Progenitor cell of endocrine pancreas (in vitro differentiated cells): Measurements from ENCODE around the gene TOR1B. TPM values are rescaled to one million over a fixed set of nuclear protein-coding genes. Genes with fewer than 3 reads are reported as not detected.

ENCODE experiments used
- DNase-seq: peaks from one replicate; pipeline ENCODE4 v3.0.0; 2021; ENCODE audit warnings: low spot score; ENCODE audit not compliant: unreplicated experiment
- H3K27ac Mint-ChIP-seq: 2 replicates; pipeline ENCODE4 v1.8.0; 2021; ENCODE audit warnings: mild to moderate bottlenecking, moderate library complexity, mixed read lengths
- H3K27me3 Mint-ChIP-seq: 2 replicates; pipeline ENCODE4 v1.8.0; 2021; ENCODE audit warnings: mixed read lengths
- H3K36me3 Mint-ChIP-seq: 2 replicates; pipeline ENCODE4 v1.8.0; 2022; ENCODE audit warnings: mixed read lengths; ENCODE audit not compliant: insufficient read depth
- H3K4me1 Mint-ChIP-seq: 2 replicates; pipeline ENCODE4 v1.8.0; 2021; ENCODE audit warnings: low read depth, mixed read lengths
- H3K4me3 Mint-ChIP-seq: 2 replicates; pipeline ENCODE4 v1.8.0; 2021; ENCODE audit warnings: low read depth, mild to moderate bottlenecking, moderate library complexity, mixed read lengths
- H3K9me3 Mint-ChIP-seq: 2 replicates; pipeline ENCODE4 v1.8.0; 2021; ENCODE audit warnings: low read depth, mixed read lengths
- CTCF ChIP-seq: fragments of 200-600 bp; sonication (generic); IDR thresholded peaks from one replicate; pipeline ENCODE4 v1.5.0; 2021; ENCODE audit warnings: antibody characterized with exemption, mild to moderate bottlenecking; ENCODE audit not compliant: unreplicated experiment
- total RNA-seq: library from RNA; stranded (reverse); gene quantifications from 2 replicates; pipeline ENCODE4 v1.2.1, GENCODE V29; 2021

Gene TOR1B
- total RNA-seq, 1 donor from 2014 or later: 19.8 TPM

- no peak for DNase-seq
- no peaks in the 10 kb centered on the region for H3K27me3 Mint-ChIP-seq
- peaks cover 13% of the 10 kb centered on the region for H3K36me3 Mint-ChIP-seq
- H3K4me3 Mint-ChIP-seq: no peak overlapping the region
- H3K4me1 Mint-ChIP-seq: peaks cover 5% of the 10 kb centered on the region
- H3K27ac Mint-ChIP-seq: peak overlapping the region; percentile 72
- TF ChIP-seq CTCF: no peak
- no peaks in the 10 kb centered on the region for H3K9me3 Mint-ChIP-seq
These were observed 11.6 kb downstream of the TOR1B start for GRCh38 chr9:129814432-129815223.

- no peak for TF ChIP-seq CTCF
- no peak overlapping the region for H3K4me3 Mint-ChIP-seq
- H3K27me3 Mint-ChIP-seq: no peaks in the 10 kb centered on the region
- H3K4me1 Mint-ChIP-seq: peaks cover 5% of the 10 kb centered on the region
- H3K27ac Mint-ChIP-seq: peak overlapping the region; percentile 72
- no peaks in the 10 kb centered on the region for H3K9me3 Mint-ChIP-seq
- no peak for DNase-seq
- H3K36me3 Mint-ChIP-seq: peaks cover 13% of the 10 kb centered on the region
These were observed 12.3 kb downstream of the TOR1B start for GRCh38 chr9:129815278-129815677.

GRCh38 chr9:129816501-129817435 is 13.8 kb downstream of the TOR1B start:
- Mint-ChIP-seq H3K4me3 (no peak overlapping the region), H3K4me1 (peaks cover 2% of the 10 kb centered on the region), H3K27me3 (no peaks in the 10 kb centered on the region), H3K36me3 (peaks cover 13% of the 10 kb centered on the region), H3K9me3 (no peaks in the 10 kb centered on the region), H3K27ac (peak overlapping the region; percentile 71)
- TF ChIP-seq CTCF: no peak
- no peak for DNase-seq

- Mint-ChIP-seq H3K9me3 (no peaks in the 10 kb centered on the region), H3K27ac (peak overlapping the region; percentile 69), H3K27me3 (no peaks in the 10 kb centered on the region), H3K36me3 (peaks cover 10% of the 10 kb centered on the region), H3K4me1 (peaks cover 7% of the 10 kb centered on the region), H3K4me3 (peak overlapping the region; percentile 81)
- no peak for DNase-seq
- TF ChIP-seq CTCF: no peak
These were observed 20.0 kb downstream of the TOR1B start for GRCh38 chr9:129822898-129823541.

- Mint-ChIP-seq H3K36me3 (peaks cover 8% of the 10 kb centered on the region), H3K27me3 (no peaks in the 10 kb centered on the region), H3K4me1 (peaks cover 7% of the 10 kb centered on the region), H3K4me3 (peak overlapping the region; percentile 81), H3K27ac (peak overlapping the region; percentile 91), H3K9me3 (no peaks in the 10 kb centered on the region)
- TF ChIP-seq CTCF: no peak
- no peak for DNase-seq
These were observed 20.6 kb downstream of the TOR1B start for GRCh38 chr9:129823542-129823934.
